ENCODE data around the gene CAMTA1.
"Not testable (repeated sequence)": the region's sequence is repeated elsewhere in the genome, so short reads cannot be mapped to it uniquely, and the experiment has no call there.

Gene CAMTA1

DNA sequence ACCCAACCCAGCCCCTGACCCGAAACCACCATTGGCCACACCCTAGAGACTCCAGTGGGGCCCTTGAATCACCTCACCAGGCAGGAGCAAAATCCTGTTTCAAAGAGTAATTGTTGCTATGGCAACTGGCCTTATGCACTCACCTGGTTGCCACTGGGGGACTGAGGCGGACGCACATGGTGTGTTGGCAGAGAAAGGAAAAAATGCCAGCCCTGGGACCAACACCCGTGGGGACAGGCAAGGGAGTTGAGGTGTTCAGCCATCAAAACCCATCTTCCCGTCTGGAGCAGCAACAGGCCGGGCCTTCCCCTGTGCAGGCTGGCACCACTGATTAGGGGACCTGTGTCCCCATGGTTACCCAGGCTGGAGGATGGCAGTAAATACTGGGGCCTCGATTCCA, 590.1 kb downstream of the CAMTA1 start:
- Mint-ChIP-seq H3K27ac (no peak overlapping the region), H3K4me1 (ENCODE audit: low read depth) (no peaks in the 10 kb centered on the region), H3K36me3 (ENCODE audit: low read depth) (no peaks in the 10 kb centered on the region), H3K27me3 (peaks cover 7% of the 10 kb centered on the region), H3K4me3 (no peak overlapping the region), H3K9me3 (no peaks in the 10 kb centered on the region)
- intact Hi-C loops (cut with micrococcal nuclease) = no loop called here

DNA sequence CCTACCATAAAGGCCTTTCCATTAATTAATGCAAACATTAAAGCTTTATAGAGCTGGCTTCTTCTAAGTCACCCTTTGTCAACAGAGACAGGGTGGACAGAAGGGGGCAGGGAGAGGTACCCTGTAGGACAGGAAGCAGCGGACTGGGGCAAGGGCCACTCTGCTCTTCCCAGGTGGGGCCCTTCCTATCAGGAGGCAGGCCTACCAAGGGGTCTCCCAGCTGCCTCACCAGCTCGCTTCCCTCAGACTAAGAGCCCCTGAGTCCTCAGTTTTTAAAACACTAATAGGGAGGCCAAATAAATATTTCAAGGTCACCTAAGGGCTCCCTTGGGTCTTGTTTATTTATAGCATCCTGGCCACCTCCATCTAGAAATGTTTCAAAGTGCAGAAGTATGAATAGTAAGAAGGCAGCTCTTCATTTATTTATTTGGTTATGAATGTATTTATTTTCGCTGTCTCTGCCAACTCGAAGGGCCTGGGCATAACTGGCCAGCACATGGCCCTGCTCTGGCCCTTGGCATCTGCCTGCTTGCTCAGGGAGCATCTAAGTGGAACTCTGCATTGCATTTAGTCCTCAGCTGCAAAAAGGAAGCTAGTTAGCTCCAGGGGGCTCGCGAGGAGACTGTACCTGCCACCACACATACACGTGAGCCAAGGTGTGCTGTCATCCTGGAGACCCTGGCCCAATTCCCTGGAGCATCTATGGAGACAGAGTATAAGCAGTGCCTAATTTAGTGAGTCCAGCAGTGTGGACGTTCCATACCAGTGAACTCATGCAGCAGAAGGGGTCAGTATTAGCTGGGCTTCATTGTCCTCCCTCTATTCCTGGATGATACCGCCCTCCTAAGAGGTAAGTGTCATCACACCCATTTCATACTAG, 590.8 kb downstream of the CAMTA1 start:
- Mint-ChIP-seq H3K27ac (no peak overlapping the region), H3K9me3 (no peaks in the 10 kb centered on the region), H3K27me3 (peaks cover 8% of the 10 kb centered on the region), H3K4me1 (ENCODE audit: low read depth) (no peaks in the 10 kb centered on the region), H3K36me3 (ENCODE audit: low read depth) (no peaks in the 10 kb centered on the region), H3K4me3 (no peak overlapping the region)
- intact Hi-C loops (cut with micrococcal nuclease) = no loop called here

DNA sequence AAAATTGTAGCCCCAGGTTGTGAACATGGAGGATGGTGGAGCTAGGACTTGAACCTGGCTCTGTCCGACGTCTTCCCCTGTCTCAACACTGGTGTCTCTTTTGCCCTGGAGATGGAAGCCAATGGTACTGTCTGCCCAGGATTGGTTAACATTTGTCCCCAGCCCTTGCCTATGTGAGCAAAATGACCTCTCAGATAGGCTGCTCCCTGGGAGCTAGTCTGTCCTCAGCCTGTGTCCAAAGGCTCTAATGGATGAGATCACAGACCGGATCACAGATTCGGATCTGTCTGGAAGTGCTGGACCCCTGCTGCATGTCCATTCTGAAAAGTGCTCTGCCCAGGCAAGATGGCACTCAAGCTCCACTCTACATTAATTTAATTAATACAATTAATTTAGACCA, 591.4 kb downstream of the CAMTA1 start:
- intact Hi-C loops (cut with micrococcal nuclease) = no loop called here
- H3K4me3 Mint-ChIP-seq = no peak overlapping the region
- H3K36me3 Mint-ChIP-seq (ENCODE audit: low read depth) = no peaks in the 10 kb centered on the region
- no peaks in the 10 kb centered on the region for H3K4me1 Mint-ChIP-seq (ENCODE audit: low read depth)
- peaks cover 8% of the 10 kb centered on the region for H3K27me3 Mint-ChIP-seq
- H3K9me3 Mint-ChIP-seq = no peaks in the 10 kb centered on the region
- no peak overlapping the region for H3K27ac Mint-ChIP-seq

DNA sequence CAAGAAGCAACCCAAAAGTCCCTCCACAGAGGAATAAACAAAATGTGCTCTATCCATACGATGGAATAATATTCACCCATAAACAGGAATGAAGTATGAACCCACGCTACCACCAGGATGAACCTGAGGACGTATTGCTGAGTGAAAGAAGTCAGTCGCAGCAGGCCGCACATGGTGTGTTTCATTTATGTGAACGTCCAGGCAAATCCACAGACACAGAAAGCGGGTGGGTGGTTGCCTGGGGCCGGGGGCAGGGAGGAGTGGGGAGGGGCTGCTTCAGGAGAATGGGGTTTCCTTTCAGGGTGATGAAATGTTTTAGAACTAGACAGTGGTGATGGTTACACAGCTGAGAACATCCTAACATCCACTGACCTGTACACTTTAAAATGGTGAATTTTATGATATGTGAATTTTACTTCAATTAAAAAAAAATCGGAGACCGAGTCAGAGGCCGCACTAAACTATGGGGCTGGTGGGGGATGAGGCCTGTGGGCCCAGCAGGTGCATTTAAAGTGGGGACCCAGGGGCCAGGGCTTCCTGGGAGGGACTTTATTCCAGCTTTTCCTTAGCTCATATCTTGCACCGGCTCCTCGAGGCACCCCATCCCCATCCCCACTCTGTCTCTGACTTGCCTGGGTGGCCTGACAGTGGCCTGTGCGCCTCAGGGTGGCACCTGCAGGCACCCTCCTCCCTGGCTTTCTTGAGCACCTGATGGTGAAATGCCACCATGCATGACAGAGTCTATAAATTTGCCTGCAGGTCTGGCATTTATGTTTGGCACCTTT, 593.3 kb downstream of the CAMTA1 start:
- Mint-ChIP-seq H3K36me3 (ENCODE audit: low read depth) (no peaks in the 10 kb centered on the region), H3K4me3 (no peak overlapping the region), H3K27ac (no peak overlapping the region), H3K4me1 (ENCODE audit: low read depth) (no peaks in the 10 kb centered on the region), H3K27me3 (peaks cover 8% of the 10 kb centered on the region), H3K9me3 (no peaks in the 10 kb centered on the region)
- intact Hi-C loops (cut with micrococcal nuclease) = no loop called here

DNA sequence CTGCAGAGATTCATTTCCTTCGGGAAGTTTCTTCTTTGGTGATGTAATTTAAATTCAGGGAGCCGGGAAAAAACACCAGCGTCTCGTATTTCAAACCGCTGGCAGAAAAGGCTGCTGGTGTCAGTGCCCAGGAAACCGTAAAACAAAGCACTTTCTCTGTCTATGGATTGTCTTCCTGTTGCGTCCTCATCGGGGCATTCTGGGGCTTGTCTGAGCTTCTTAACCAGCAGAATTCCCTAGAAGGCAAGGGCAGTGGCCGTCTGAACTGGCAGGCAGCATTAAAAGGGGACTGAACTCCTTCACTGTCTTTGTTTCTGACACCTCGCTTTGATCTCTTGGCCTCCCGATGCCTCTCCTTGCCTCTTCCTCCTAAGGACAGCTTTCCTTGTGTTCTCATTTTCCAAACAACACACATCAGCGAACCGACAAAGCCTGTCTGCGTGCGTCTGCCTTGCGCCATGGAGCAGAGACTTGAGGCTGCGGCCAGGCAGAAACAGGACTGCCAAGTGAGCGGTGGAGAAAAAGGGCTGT, 594.3 kb downstream of the CAMTA1 start:
- Mint-ChIP-seq H3K36me3 (ENCODE audit: low read depth) (no peaks in the 10 kb centered on the region), H3K27ac (no peak overlapping the region), H3K9me3 (no peaks in the 10 kb centered on the region), H3K27me3 (peaks cover 8% of the 10 kb centered on the region), H3K4me3 (no peak overlapping the region), H3K4me1 (ENCODE audit: low read depth) (no peaks in the 10 kb centered on the region)
- intact Hi-C loops (cut with micrococcal nuclease) = no loop called here

DNA sequence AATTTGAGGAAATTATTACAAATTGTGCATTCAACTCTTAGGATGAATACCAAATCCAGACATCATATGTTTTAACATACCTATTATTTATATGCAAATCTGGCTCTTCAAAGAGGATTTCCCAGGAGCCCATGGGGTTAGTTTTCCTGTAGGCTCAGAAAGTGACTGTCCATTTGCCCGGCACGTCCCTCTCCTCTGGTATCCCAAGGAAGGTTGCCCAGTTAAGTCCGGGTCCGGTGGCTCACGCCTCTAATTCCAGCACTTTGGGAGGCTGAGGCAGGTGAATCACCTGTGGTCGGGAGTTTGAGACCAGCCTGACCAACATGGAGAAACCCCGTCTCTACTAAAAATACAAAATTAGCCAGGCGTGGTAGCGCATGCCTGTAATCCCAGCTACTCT, 594.8 kb downstream of the CAMTA1 start:
- H3K9me3 Mint-ChIP-seq; H3K27ac Mint-ChIP-seq; H3K4me3 Mint-ChIP-seq; H3K27me3 Mint-ChIP-seq; H3K4me1 Mint-ChIP-seq (ENCODE audit: low read depth); intact Hi-C loops (cut with micrococcal nuclease); H3K36me3 Mint-ChIP-seq (ENCODE audit: low read depth): not testable (repeated sequence)

DNA sequence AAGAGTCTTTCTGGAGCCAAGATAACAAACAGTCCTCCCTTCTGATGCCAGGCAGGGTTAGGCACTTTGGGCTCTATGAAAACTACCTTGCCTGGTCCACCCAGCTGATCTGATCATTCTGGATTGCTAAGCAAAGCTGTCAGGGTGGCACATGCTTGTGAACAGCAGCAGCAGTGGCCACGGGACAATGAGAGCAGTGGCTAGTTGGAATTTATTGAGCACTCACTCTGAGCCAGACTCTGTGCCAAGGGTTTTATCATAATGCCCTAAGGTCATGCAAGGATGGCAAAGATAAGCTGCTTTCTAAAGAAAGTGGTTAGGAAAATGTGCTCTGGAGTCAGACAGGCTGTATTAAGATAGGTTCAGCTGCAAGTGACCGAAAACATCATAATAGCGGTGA, 595.5 kb downstream of the CAMTA1 start:
- H3K36me3 Mint-ChIP-seq (ENCODE audit: low read depth) = no peaks in the 10 kb centered on the region
- H3K9me3 Mint-ChIP-seq = no peaks in the 10 kb centered on the region
- H3K27me3 Mint-ChIP-seq = peaks cover 8% of the 10 kb centered on the region
- intact Hi-C loops (cut with micrococcal nuclease) = no loop called here
- H3K27ac Mint-ChIP-seq = no peak overlapping the region
- H3K4me3 Mint-ChIP-seq = no peak overlapping the region
- H3K4me1 Mint-ChIP-seq (ENCODE audit: low read depth) = no peaks in the 10 kb centered on the region

DNA sequence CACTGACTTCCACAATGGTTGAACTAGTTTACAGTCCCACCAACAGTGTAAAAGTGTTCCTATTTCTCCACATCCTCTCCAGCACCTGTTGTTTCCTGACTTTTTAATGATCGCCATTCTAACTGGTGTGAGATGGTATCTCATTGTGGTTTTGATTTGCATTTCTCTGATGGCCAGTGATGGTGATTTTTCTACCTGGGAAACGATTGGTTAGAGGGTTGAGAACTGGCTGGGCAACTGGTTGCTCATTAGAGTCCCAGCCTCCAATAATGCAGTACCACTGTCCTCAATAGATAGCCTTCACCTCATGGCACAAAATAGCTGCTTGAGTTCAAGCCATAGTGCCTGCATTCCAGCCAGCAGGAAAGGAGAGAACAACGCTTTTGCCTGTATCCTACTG, 596.5 kb downstream of the CAMTA1 start:
- intact Hi-C loops (cut with micrococcal nuclease); H3K9me3 Mint-ChIP-seq; H3K36me3 Mint-ChIP-seq (ENCODE audit: low read depth); H3K4me3 Mint-ChIP-seq; H3K27me3 Mint-ChIP-seq; H3K4me1 Mint-ChIP-seq (ENCODE audit: low read depth); H3K27ac Mint-ChIP-seq: not testable (repeated sequence)

DNA sequence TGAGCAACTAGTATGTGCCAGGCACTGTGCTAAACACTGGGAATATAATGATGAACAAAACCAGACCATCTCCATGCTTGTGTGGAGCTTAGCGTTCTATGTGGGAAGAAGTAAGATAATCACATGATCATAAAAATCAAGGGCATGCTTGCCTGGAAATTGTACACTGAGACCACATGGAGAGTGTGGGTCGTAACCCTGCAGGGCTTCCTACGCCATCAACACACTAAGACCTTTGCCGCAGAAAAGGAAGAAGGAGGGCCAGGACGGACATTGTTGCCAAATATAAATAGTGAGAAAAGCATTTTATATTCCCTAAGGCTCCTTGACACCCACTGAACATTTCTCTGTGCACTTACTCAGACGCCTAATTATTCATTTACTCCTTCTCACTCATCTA, 597.7 kb downstream of the CAMTA1 start:
- Mint-ChIP-seq H3K9me3 (no peaks in the 10 kb centered on the region), H3K4me1 (ENCODE audit: low read depth) (no peaks in the 10 kb centered on the region), H3K27me3 (peaks cover 8% of the 10 kb centered on the region), H3K36me3 (ENCODE audit: low read depth) (no peaks in the 10 kb centered on the region), H3K27ac (no peak overlapping the region), H3K4me3 (no peak overlapping the region)
- intact Hi-C loops (cut with micrococcal nuclease) = no loop called here

DNA sequence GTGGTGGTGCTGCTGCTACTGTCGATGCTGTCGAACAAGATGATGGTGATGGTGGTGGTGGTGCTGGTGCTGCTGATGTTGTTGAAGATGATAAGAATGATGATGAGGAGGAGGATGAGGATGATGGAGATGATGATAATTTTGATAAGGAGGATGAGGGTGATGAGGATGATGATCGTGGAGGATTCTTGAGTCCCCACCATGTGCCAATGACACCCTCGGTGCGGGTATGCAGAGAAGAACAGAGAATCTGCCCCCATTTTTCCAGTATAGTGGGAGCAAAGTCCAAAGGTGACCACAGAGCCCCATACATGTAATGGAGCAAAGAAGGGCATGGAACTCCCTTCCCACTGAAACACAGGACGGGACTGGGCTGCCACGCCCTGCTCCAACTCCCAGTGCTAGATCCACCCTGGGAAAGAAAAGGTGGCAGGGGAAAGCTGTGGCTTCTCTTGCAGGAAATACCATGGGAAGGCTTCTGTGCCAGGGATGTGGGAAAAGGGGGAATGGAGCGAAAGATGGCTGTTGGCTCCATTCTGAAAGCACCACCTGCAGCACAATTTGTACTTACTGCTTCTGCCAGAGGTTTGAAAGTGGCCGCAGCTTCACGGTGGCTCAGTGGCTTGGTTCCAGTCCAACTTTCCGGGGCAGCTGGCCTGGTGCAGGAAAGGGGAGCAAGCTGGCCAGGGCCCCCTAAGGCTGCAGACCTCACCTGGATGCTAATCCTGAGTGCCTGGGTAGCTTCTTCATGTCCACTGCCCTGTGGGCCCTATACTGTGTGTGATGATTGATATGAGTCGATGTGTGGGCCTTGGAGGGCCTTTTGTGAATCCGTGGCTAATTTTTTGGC, 598.6 kb downstream of the CAMTA1 start:
- H3K27ac Mint-ChIP-seq = no peak overlapping the region
- peaks cover 6% of the 10 kb centered on the region for H3K27me3 Mint-ChIP-seq
- no peak overlapping the region for H3K4me3 Mint-ChIP-seq
- H3K4me1 Mint-ChIP-seq (ENCODE audit: low read depth) = no peaks in the 10 kb centered on the region
- no peaks in the 10 kb centered on the region for H3K9me3 Mint-ChIP-seq
- H3K36me3 Mint-ChIP-seq (ENCODE audit: low read depth) = no peaks in the 10 kb centered on the region
- intact Hi-C loops (cut with micrococcal nuclease) = no loop called here

DNA sequence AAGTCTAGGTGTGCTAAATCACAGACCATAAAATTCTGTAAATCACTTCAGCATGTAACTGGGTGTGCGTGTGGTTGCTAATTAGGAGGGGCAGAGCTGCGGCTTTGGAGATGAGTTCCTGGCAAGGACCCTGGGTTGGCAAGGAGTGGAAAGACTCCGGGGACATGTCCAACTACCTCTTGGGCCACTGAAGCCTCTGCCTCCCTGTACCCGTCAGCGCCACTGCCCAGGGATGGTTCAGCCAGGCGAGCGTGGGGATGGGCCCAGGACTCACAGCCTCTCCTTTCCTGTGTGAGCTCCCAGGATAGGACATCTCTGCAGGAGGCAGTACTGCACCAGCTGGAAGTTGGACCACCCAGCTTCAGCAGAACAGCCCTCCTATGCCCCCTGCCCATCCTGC, 599.4 kb downstream of the CAMTA1 start:
- no peak overlapping the region for H3K4me3 Mint-ChIP-seq
- H3K27ac Mint-ChIP-seq = no peak overlapping the region
- H3K36me3 Mint-ChIP-seq (ENCODE audit: low read depth) = no peaks in the 10 kb centered on the region
- H3K9me3 Mint-ChIP-seq = no peaks in the 10 kb centered on the region
- peaks cover 3% of the 10 kb centered on the region for H3K27me3 Mint-ChIP-seq
- no peaks in the 10 kb centered on the region for H3K4me1 Mint-ChIP-seq (ENCODE audit: low read depth)
- intact Hi-C loops (cut with micrococcal nuclease) = no loop called here

DNA sequence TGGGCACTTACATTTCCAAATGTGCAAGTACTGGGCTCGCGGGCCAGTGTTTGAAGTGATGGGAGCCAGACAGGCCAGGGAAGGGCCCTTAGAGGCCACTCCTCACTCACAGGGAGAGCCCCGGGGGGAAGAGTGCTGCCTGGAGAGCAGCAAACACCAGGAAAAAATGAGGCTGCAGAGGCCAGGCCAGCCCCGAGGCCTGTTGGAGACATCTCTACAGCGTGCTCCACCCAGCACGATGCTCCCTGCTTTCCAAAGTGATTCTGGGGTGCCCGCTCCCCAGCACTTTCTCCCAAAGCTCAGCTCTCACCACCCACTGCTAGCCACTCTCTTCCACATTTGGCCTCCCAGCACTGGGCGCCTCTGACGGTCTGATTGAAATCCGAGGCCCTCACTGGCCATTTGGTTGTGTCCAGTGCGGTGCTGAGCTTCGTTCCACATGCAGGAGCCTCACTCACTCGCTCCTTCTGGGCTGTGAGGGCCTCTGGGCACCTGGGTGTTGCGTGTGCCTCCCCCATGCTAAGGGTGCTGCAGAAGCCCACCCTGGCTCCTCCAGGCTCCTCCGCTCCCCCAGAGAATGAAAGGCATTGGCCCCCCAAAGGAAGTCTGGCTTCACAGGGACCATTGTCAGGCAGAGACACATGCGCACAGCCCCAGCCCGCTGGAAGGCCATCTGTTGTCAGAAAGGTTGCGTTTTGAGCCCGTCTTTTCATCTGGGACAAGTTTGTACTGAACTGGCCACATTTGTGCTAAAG, 600.4 kb downstream of the CAMTA1 start:
- intact Hi-C loops (cut with micrococcal nuclease) = no loop called here
- Mint-ChIP-seq H3K27me3 (no peaks in the 10 kb centered on the region), H3K9me3 (no peaks in the 10 kb centered on the region), H3K4me1 (ENCODE audit: low read depth) (no peaks in the 10 kb centered on the region), H3K36me3 (ENCODE audit: low read depth) (no peaks in the 10 kb centered on the region), H3K27ac (no peak overlapping the region), H3K4me3 (no peak overlapping the region)

DNA sequence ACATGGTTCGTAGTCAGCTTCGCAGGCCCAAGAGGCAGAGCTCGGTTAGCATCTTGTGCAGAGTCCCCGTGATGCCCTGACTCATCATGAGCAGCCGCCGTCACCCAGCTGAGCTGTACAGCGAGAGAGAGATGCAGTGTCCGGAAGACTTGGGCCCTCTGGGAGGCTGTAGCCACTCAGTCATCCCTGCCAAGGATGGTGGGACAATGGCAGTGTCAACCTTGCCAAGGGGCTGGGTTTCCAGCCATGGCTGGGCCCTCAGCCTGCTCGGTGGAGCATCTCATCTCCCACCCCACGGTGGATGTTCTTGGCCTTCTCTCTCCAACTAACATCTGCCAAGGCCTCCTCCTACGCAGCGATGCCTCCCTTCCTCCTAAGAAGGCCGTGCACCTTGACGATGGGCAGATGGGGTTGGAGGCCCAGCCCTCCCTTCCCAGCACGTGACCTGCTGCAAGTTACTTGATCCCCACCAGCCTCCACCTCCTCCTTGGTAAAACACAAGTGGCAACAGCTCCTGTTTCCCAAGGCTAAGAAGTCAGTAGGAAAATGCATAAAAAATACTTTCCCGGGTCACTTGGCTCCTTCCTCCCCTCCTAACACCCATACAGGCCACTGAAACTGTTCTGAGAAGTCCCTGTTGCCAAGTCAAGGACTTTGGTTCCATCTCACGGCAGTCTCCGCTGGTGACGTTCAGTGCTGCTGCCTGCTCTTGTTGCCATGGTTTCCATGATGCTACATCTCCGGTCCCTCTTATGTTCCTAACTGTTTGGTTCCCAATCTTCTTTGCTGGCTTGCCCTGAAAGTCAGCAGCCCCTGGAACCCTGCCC, 601.2 kb downstream of the CAMTA1 start:
- Mint-ChIP-seq H3K27ac (no peak overlapping the region), H3K27me3 (no peaks in the 10 kb centered on the region), H3K9me3 (no peaks in the 10 kb centered on the region), H3K36me3 (ENCODE audit: low read depth) (no peaks in the 10 kb centered on the region), H3K4me3 (no peak overlapping the region), H3K4me1 (ENCODE audit: low read depth) (no peaks in the 10 kb centered on the region)
- intact Hi-C loops (cut with micrococcal nuclease) = no loop called here

All from dendritic cell treated with granulocyte-macrophage colony-stimulating factor and Interleukin-4, amounts not matched to agents 40 ng/mL and 50 ng/mL, for 4 days (primary cell).